ENCODE data around the gene APBB3. TPM values are rescaled to one million over a fixed set of nuclear protein-coding genes. Genes with fewer than 3 reads are reported as not detected.

The APBB3 gene
- total and polyA plus RNA-seq, 9 of the 15 experiments (the other 6 are each of a cell fraction or from before 2014, with no cell fraction given), result 0.17 to 24.3 (median 9.5) TPM

- TF ChIP-seq KLF16 (IDR thresholded peaks at IDR 0.05) (no peak), KLF13 (tag; IDR thresholded peaks at IDR 0.05; ENCODE audit: borderline replicate concordance, low read depth) (no peak), JUND (IDR thresholded peaks at IDR 0.05; ENCODE audit: borderline replicate concordance, low read depth, low read length) (peak; percentile 83), JUND (tag; IDR thresholded peaks at IDR 0.05; ENCODE audit: borderline replicate concordance, low read depth, low read length) (peak; percentile 69; the same call in 1 of the 3 replicates), WHSC1 (IDR thresholded peaks at IDR 0.05; ENCODE audit: low read length) (no peak), E2F8 (IDR thresholded peaks at IDR 0.05; ENCODE audit: low read depth, partially characterized antibody) (no peak), ZNF143 (CRISPR knock-in tag; IDR thresholded peaks at IDR 0.05) (no peak), CTCFL (IDR thresholded peaks at IDR 0.05; ENCODE audit: borderline replicate concordance, insufficient read depth, low read depth, low read length, poor library complexity, severe bottlenecking) (no peak), ZBTB26 (CRISPR knock-in tag; IDR thresholded peaks at IDR 0.05) (0 out of 2 replicates have a peak, but pooled peaks have one; percentile 17), DLX4 (CRISPR knock-in tag; IDR thresholded peaks at IDR 0.05) (no peak), MTF1 (CRISPR knock-in tag; IDR thresholded peaks at IDR 0.05; ENCODE audit: borderline replicate concordance) (no peak), ZNF280A (IDR thresholded peaks at IDR 0.05; ENCODE audit: low read depth, partially characterized antibody) (no peak), E2F1 (CRISPR knock-in tag; IDR thresholded peaks at IDR 0.05) (no peak), RBM34 (IDR thresholded peaks at IDR 0.05; ENCODE audit: borderline replicate concordance, insufficient read depth, low read length) (no peak), FIP1L1 (IDR thresholded peaks at IDR 0.05; ENCODE audit: low read depth, low read length, poor library complexity, severe bottlenecking) (no peak), CEBPB (tag; IDR thresholded peaks at IDR 0.05) (peak; percentile 93), BRF1 (IDR thresholded peaks at IDR 0.05; ENCODE audit: borderline replicate concordance, extremely low read depth, insufficient read length) (no peak), ARNT (IDR thresholded peaks at IDR 0.05) (0 out of 4 replicates have a peak, but pooled peaks of 1 of the 2 experiments have one; percentile 49)
These were observed 9.9 kb downstream of the APBB3 start (continued) for GRCh38 chr5:140554454-140554853.

All from K562 (cell line).